PC-3 (cell line): ENCODE data around the gene SMYD3.

Experiments
- CTCF ChIP-seq: fragments of 300-600 bp; sonication (generic); conservative IDR thresholded peaks from 2 replicates; pipeline ENCODE4 v1.5.1; 2017; ENCODE audit warnings: antibody characterized with exemption, low read depth, mild to moderate bottlenecking, low read length
- EZH2 ChIP-seq: fragments of 300-600 bp; sonication (generic); IDR thresholded peaks from one replicate; pipeline ENCODE4 v1.6.1; 2017; ENCODE audit warnings: antibody characterized with exemption, mild to moderate bottlenecking, low read length; ENCODE audit not compliant: unreplicated experiment

DNA sequence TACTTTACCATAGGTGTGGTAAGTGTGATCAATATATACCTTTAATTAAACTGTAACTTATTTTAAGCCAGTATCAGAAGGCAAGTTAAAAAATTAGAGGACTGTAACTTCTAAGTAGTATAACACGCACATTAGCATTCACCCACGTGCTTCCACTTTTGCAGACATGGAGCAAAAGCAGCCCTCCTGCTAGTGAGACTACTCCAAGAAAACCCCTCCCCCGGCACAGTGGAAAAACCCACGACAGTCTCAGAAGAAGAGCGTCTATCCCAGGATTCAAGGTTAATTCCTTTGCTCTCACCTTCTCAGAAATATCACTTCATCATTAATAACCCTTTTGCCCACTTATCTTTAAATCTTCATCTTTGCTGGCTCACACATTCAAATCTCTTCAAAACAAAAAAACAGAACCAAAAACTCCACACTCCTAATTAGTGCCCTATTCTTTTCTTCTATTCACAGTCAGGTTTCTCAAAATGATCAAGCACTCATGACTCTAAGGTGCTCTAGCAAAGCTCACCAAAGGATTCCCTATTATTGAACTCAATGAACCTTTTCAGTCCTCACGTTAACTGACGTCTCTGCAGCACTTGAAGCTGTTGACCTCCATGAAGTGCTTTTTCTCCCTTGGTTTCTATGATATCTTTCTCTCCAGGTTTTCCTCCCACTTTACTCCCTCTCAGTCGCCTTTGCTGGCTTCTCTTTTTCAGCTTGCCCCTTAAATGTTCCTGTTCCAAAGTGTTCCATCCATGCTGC is 213.5 kb downstream of the SMYD3 start:
- TF ChIP-seq CTCF (no peak), EZH2 (no peak)
